Left colon (tissue), 2 donors: Measurements from ENCODE around the gene AWAT2. TPM values are rescaled to one million over a fixed set of nuclear protein-coding genes. Genes with fewer than 3 reads are reported as not detected.
"Not testable (repeated sequence)": the region's sequence is repeated elsewhere in the genome, so short reads cannot be mapped to it uniquely, and the experiment has no call there.

Experiments used
- ATAC-seq: fragments of 200-7000 bp; cut with Tn5 transposase; one replicate; pipeline ENCODE4 v1.9.1; 2020; ENCODE audit warnings: mild to moderate bottlenecking, moderate library complexity
- DNase-seq, 2 donors: peaks; one replicate each; pipeline ENCODE4 v3.0.0-alpha.2; 2020
- intact Hi-C, 2 donors: fragments of 100-400 bp; cut with DNase I in 1 of 2; cut with micrococcal nuclease in 1 of 2; formaldehyde crosslinking; loops; one replicate each; pipeline versions ENCODE4 v1.11.2 to v1.14.0; 2022; cut with DNase I, micrococcal nuclease
- microRNA-seq, 2 donors: library from miRNA; unstranded; fragments of <30 nt; microRNA quantifications; one replicate each; pipeline versions ENCODE4 v1.1.0 to v1.2.0, GENCODE V29; 2020
- total RNA-seq, 2 donors: library from RNA; stranded (reverse); fragmentation: NEBNext Ultra II Directional; extraction: Animal tissue kit (Norgen Biotek cat#: 25700); gene quantifications; one replicate each; pipeline ENCODE4 v1.2.1, GENCODE V29; 2021
- donor health status: DM: no; HTN: no; CAD: no.
- donor health status: DM: yes; HTN: yes; CAD: no.

The AWAT2 gene
- total RNA-seq, 2 donors from 2014 or later, result not detected

- intact Hi-C loops, result no loop called here
- ATAC-seq, result no peak
Measured at GRCh38 chrX:70009049-70009448, 40.7 kb downstream of the AWAT2 start.

GRCh38 chrX:70007946-70008345, 41.8 kb downstream of the AWAT2 start:
- DNase-seq (no peak), ATAC-seq (no peak)
- intact Hi-C loops, result no loop called here

More at GRCh38 chrX:70009049-70009448, 40.7 kb downstream of the AWAT2 start:
- no peak for DNase-seq

- ATAC-seq, result no peak
- no peak for DNase-seq
- intact Hi-C loops, result no loop called here
Measured at GRCh38 chrX:70001708-70002341, 47.9 kb downstream of the AWAT2 start.

GRCh38 chrX:70001269-70001668, 48.5 kb downstream of the AWAT2 start:
- no peak for ATAC-seq
- intact Hi-C loops, result no loop called here
- DNase-seq, result no peak

GRCh38 chrX:69998299-69998698, 51.4 kb downstream of the AWAT2 start:
- intact Hi-C loops, DNase-seq, ATAC-seq: not testable (repeated sequence)

GRCh38 chrX:69996113-69996468, 53.6 kb downstream of the AWAT2 start:
- ATAC-seq, result no peak
- intact Hi-C loops, result no loop called here
- DNase-seq, result no peak

GRCh38 chrX:69995362-69996112, 54.2 kb downstream of the AWAT2 start:
- ATAC-seq, result no peak
- DNase-seq, result no peak
- intact Hi-C loops, result no loop called here

GRCh38 chrX:69993494-69993893, 56.2 kb downstream of the AWAT2 start:
- DNase-seq, result no peak
- no peak for ATAC-seq
- intact Hi-C loops, result no loop called here

- ATAC-seq, result no peak
- intact Hi-C loops, result no loop called here
- no peak for DNase-seq
Measured at GRCh38 chrX:69991685-69992084, 58.1 kb downstream of the AWAT2 start.

Small RNA genes within 50 kb of the gene (microRNA-seq; reads per million reads assigned to microRNA genes)
- 3.7 to 4.1 reads per million in 2 donors for gene MIR676

Other genes starting within 250 kb of the AWAT2 start
- not detected for gene OTUD6A, start 12.5 kb upstream of the AWAT2 start, total RNA-seq
- gene IGBP1, start 83.5 kb upstream of the AWAT2 start, total RNA-seq, result 10 to 100 TPM; 64.0 to 85.0 TPM
- not detected for gene DGAT2L6, start 127.5 kb upstream of the AWAT2 start, total RNA-seq
- not detected for gene AWAT1, start 184.7 kb upstream of the AWAT2 start, total RNA-seq
- gene P2RY4, start 210.3 kb upstream of the AWAT2 start, total RNA-seq, result 1 to 10 TPM; 1.9 to 2.3 TPM
- 1 to 10 TPM in 1 of 2 donors, under 1 TPM in 1; 0.64 to 1.2 TPM for gene ARR3, start 218.4 kb upstream of the AWAT2 start, total RNA-seq
- gene RAB41, start 232.2 kb upstream of the AWAT2 start, total RNA-seq, result under 1 TPM in 1 of 2 donors, not detected in 1; 0.34 TPM
- gene PDZD11, start 240.0 kb upstream of the AWAT2 start, total RNA-seq, result 10 to 100 TPM; 44.8 to 45.9 TPM
- 1 to 10 TPM; 2.2 to 6.7 TPM for gene KIF4A, start 240.2 kb upstream of the AWAT2 start, total RNA-seq